Stimulated activated naive CD8-positive, alpha-beta T cell treated with anti-CD3 and anti-CD28 coated beads, Interleukin-15, amount 100 ng/mL, for 72 hours (primary cell): ENCODE measurements around the gene OLFML2B.

Source experiments
- ATAC-seq: fragments of 150-1000 bp; cut with Tn5 transposase; 2 replicates; pipeline ENCODE4 v1.10.0; 2021; ENCODE audit warnings: mild to moderate bottlenecking, moderate library complexity
- DNase-seq, 2 donors: peaks; one replicate each; pipeline ENCODE4 v3.0.0; 2021 to 2022
- H3K27ac Mint-ChIP-seq, 2 donors: one replicate each; pipeline ENCODE4 v1.8.0; 2022; ENCODE audit warnings: mild to moderate bottlenecking in 2 of 2, mixed read lengths in 2 of 2, moderate library complexity in 2 of 2
- H3K27me3 Mint-ChIP-seq: one replicate; pipeline ENCODE4 v1.8.0; 2022; ENCODE audit warnings: mixed read lengths
- H3K4me1 Mint-ChIP-seq: one replicate; pipeline ENCODE4 v1.8.0; 2022; ENCODE audit warnings: mild to moderate bottlenecking, mixed read lengths
- H3K4me3 Mint-ChIP-seq, 2 donors: one replicate each; pipeline ENCODE4 v1.8.0; 2022; ENCODE audit warnings: mild to moderate bottlenecking in 2 of 2, mixed read lengths in 2 of 2, moderate library complexity in 1 of 2
- H3K9me3 Mint-ChIP-seq, 2 donors: one replicate each; pipeline ENCODE4 v1.8.0; 2022; ENCODE audit warnings: mixed read lengths in 2 of 2

The OLFML2B gene

GRCh38 chr1:161935264-161935663, 88.4 kb downstream of the OLFML2B start:
- Mint-ChIP-seq H3K9me3 (no peaks in the 10 kb centered on the region), H3K4me3 (no peak overlapping the region)
- no peak for DNase-seq

GRCh38 chr1:161933592-161934588, 89.8 kb downstream of the OLFML2B start:
- H3K27ac Mint-ChIP-seq = peak overlapping the region in 1 of 2 donors; percentile 2
- H3K9me3 Mint-ChIP-seq = no peaks in the 10 kb centered on the region
- H3K4me3 Mint-ChIP-seq = peak overlapping the region; percentile 27 to 41
- peaks cover 40% of the 10 kb centered on the region for H3K4me1 Mint-ChIP-seq
- no peaks in the 10 kb centered on the region for H3K27me3 Mint-ChIP-seq
- peak; percentile 85 for ATAC-seq
- no peak for DNase-seq

More at GRCh38 chr1:161935264-161935663, 88.4 kb downstream of the OLFML2B start:
- no peak for ATAC-seq
- peaks cover 37% of the 10 kb centered on the region for H3K4me1 Mint-ChIP-seq
- no peaks in the 10 kb centered on the region for H3K27me3 Mint-ChIP-seq
- H3K27ac Mint-ChIP-seq = no peak overlapping the region
